HEK293T (cell line): ENCODE results near the gene DCTN3.

Experiments used
- CTCF ChIA-PET: fragments of 350-600 bp; formaldehyde crosslinking; extraction: SDS; loops from one replicate; lab custom pipeline; 2021; ENCODE audit warnings: antibody characterized with exemption, inconsistent platforms; lab: Yijun Ruan, JAX
- POLR2A ChIA-PET: fragments of 350-600 bp; formaldehyde crosslinking; extraction: SDS; loops from one replicate; lab custom pipeline; 2020; ENCODE audit warnings: antibody characterized with exemption, inconsistent platforms; lab: Yijun Ruan, JAX
- DNase-seq: peaks from one replicate; pipeline ENCODE4 v3.0.0; 2012; ENCODE audit warnings: mixed read lengths; ENCODE audit errors: extremely low spot score
- ARNT ChIP-seq: fragments of 450-650 bp; IDR thresholded peaks from 2 replicates; pipeline ENCODE4 v1.6.1; 2017; ENCODE audit warnings: mild to moderate bottlenecking
- BHLHE40 ChIP-seq: fragments of 450-650 bp; IDR thresholded peaks from 2 replicates; pipeline ENCODE4 v1.6.1; 2016; ENCODE audit warnings: mild to moderate bottlenecking, moderate library complexity, borderline replicate concordance
- CTBP1 ChIP-seq: fragments of 450-650 bp; IDR thresholded peaks from 2 replicates; pipeline ENCODE4 v1.6.1; 2016; ENCODE audit warnings: borderline replicate concordance
- ELF4 ChIP-seq: fragments of 450-650 bp; IDR thresholded peaks from 2 replicates; pipeline ENCODE4 v1.6.1; 2017; ENCODE audit warnings: antibody characterized with exemption
- FOXA1 ChIP-seq: fragments of 450-650 bp; IDR thresholded peaks from 2 replicates; pipeline ENCODE4 v1.6.1; 2016; ENCODE audit warnings: mild to moderate bottlenecking
- FOXK2 ChIP-seq: fragments of 450-650 bp; IDR thresholded peaks from 2 replicates; pipeline ENCODE4 v1.6.1; 2016; ENCODE audit warnings: mild to moderate bottlenecking
- FOXM1 ChIP-seq: fragments of 450-650 bp; IDR thresholded peaks from 2 replicates; pipeline ENCODE4 v1.6.1; 2017; ENCODE audit warnings: mild to moderate bottlenecking, borderline replicate concordance
- L3MBTL2 ChIP-seq: fragments of 450-650 bp; conservative IDR thresholded peaks from 2 replicates; pipeline ENCODE4 v1.6.1; 2016; ENCODE audit warnings: mild to moderate bottlenecking
- LEF1 ChIP-seq: fragments of 450-650 bp; IDR thresholded peaks from 2 replicates; pipeline ENCODE4 v1.6.1; 2017; ENCODE audit warnings: mild to moderate bottlenecking, borderline replicate concordance
- NFRKB ChIP-seq: fragments of 450-650 bp; IDR thresholded peaks from 2 replicates; pipeline ENCODE4 v1.6.1; 2016; ENCODE audit warnings: mild to moderate bottlenecking, moderate library complexity
- SP1 ChIP-seq: fragments of 450-650 bp; IDR thresholded peaks from 2 replicates; pipeline ENCODE4 v1.6.1; 2017
- SUZ12 ChIP-seq: fragments of 450-650 bp; IDR thresholded peaks from 2 replicates; pipeline ENCODE4 v1.6.1; 2016; ENCODE audit warnings: mild to moderate bottlenecking
- TARDBP ChIP-seq: fragments of 450-650 bp; IDR thresholded peaks from 2 replicates; pipeline ENCODE4 v1.6.1; 2016
- ZNF384 ChIP-seq: fragments of 450-650 bp; IDR thresholded peaks from 2 replicates; pipeline ENCODE4 v1.6.1; 2016
- TF ChIP-seq, protein P1 (sequence below): fragments of 450-650 bp; IDR thresholded peaks from 2 replicates; pipeline ENCODE4 v1.6.1; 2016

Gene DCTN3

DNA sequence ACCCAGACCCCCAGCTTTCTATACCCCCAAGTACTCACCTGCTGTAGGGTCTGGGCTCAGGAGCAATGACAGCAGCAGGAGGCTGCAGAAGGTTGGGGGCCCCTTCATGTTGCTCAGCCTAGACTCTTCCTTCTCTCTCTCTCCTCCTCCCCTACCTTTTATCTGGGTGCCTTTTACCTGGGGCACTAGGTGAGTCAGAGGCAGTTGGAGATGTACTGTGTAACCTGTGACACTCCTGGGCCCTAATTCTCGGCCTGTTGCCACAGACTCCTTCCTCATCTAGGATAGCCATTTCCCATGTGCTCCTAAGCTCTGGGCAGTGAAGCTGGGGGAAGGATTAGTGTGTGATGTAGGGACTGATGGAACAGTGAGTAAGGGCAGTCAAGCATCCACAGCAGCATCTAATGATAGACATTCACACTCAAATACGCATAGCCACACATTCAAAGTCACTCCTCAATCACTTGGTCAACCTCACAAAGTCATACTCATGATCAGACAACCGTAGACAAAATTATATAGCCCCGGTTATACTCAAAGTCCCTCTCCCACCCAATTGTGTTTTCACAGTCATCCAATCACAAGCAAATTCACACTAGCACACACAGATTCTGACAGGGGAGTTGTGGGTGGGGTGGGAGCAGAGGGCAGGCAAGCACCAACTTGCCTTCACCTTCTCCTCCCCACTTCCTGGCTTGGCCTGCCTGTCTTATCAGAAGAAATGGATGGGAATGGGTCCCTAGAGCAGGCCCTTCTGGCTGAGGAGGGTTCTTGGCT is 42.4 kb upstream of the DCTN3 start, which contains the start of gene CCL27:
TSS of gene CCL27 (minus strand) at position 132 of the 777 bp plus-strand sequence. CDS start at position 108, 24 bp downstream.
- ChIA-PET POLR2A (interaction anchor here (1.2 kb wide), 1 partner anchor 16 kb away, joined by 4 read pairs; the partner anchor contains the start of gene GALT), CTCF (no interaction called here)
- TF ChIP-seq NFRKB (no peak), LEF1 (no peak), FOXK2 (no peak), SUZ12 (no peak), ZNF384 (no peak), CTBP1 (no peak), TARDBP (no peak), ELF4 (no peak), BHLHE40 (no peak), SP1 (no peak), ARNT (no peak), FOXM1 (no peak), L3MBTL2 (no peak)
- DNase-seq: no peak

GRCh38 chr9:34659592-34660253 is 39.4 kb upstream of the DCTN3 start:
- CTCF ChIA-PET: no interaction called here

GRCh38 chr9:34658461-34658860 is 38.2 kb upstream of the DCTN3 start:
- DNase-seq: no peak
- CTCF ChIA-PET: no interaction called here
- POLR2A ChIA-PET: no interaction called here
- TF ChIP-seq BHLHE40: no peak

More at GRCh38 chr9:34659592-34660253, 39.4 kb upstream of the DCTN3 start:
- POLR2A ChIA-PET: interaction anchor here (1.2 kb wide), 1 partner anchor 21 kb away, joined by 3 read pairs; no protein-coding TSS in a partner anchor
- no peak for TF ChIP-seq BHLHE40
- no peak for TF ChIP-seq ELF4
- no peak for DNase-seq

DNA sequence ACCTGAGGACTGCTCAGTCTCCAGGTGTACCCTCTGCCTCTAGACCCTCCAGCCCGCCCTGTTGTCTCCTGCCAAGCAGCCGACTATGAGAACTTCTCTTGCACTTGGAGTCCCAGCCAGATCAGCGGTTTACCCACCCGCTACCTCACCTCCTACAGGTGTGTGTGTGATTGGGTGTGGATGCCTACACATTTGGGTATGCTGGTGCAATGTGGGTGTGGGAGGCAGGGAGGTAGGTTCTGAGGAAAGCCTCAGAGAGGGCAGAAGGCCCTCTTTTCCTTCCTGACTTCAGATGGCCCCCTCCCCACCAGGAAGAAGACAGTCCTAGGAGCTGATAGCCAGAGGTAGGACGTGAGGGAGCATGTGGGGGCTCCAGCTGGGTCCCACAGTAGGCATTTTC is 36.7 kb upstream of the DCTN3 start:
- TF ChIP-seq FOXK2 (no peak), FOXA1 (no peak), ELF4 (no peak), ZNF384 (no peak), NFRKB (no peak), L3MBTL2 (no peak), SP1 (no peak), CTBP1 (no peak), ARNT (no peak), FOXM1 (no peak), BHLHE40 (no peak), LEF1 (no peak)
- TF ChIP-seq, protein P1, sequence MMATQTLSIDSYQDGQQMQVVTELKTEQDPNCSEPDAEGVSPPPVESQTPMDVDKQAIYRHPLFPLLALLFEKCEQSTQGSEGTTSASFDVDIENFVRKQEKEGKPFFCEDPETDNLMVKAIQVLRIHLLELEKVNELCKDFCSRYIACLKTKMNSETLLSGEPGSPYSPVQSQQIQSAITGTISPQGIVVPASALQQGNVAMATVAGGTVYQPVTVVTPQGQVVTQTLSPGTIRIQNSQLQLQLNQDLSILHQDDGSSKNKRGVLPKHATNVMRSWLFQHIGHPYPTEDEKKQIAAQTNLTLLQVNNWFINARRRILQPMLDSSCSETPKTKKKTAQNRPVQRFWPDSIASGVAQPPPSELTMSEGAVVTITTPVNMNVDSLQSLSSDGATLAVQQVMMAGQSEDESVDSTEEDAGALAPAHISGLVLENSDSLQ: no peak
- CTCF ChIA-PET: no interaction called here
- POLR2A ChIA-PET: interaction anchor here (1.4 kb wide), 1 partner anchor 19 kb away, joined by 3 read pairs; the partner anchor contains the start of gene SIGMAR1

GRCh38 chr9:34655394-34655793 is 35.1 kb upstream of the DCTN3 start:
- POLR2A ChIA-PET: no interaction called here
- no peak for DNase-seq
- TF ChIP-seq LEF1 (no peak), SP1 (no peak), SUZ12 (no peak), L3MBTL2 (no peak), FOXA1 (no peak)
- CTCF ChIA-PET: no interaction called here

More for the DNA sequence above, 36.7 kb upstream of the DCTN3 start:
- no peak for DNase-seq

GRCh38 chr9:34654323-34655051 is 34.2 kb upstream of the DCTN3 start:
- TF ChIP-seq, protein P1: no peak
- TF ChIP-seq CTBP1: no peak
- POLR2A ChIA-PET: no interaction called here
- no peak for DNase-seq
- CTCF ChIA-PET: no interaction called here
